K562 (cell line): Measurements from ENCODE around the gene DNAJC1. TPM values are rescaled to one million over a fixed set of nuclear protein-coding genes. Genes with fewer than 3 reads are reported as not detected.

ENCODE experiments used
- ADNP ChIP-seq: fragments of 200-800 bp; sonication (Bioruptor generic); IDR thresholded peaks from 2 replicates; pipeline ENCODE4 v1.6.1; 2016; ENCODE audit warnings: missing genetic modification characterization, missing compliant biosample characterization
- C11orf30 ChIP-seq: fragments of 450-650 bp; IDR thresholded peaks from 2 replicates; pipeline ENCODE4 v1.6.1; 2016; ENCODE audit warnings: low read depth, mild to moderate bottlenecking
- CCAR2 ChIP-seq: fragments of 200-400 bp; formaldehyde crosslinking; IDR thresholded peaks from 2 replicates; pipeline ENCODE4 v1.6.1; 2017; ENCODE audit warnings: mild to moderate bottlenecking, low read depth, low read length
- JUN ChIP-seq, 2 experiments: sonication (generic) in 1 of 2; formaldehyde crosslinking in 1 of 2; IDR thresholded peaks; 2 replicates each; pipeline versions ENCODE4 v1.6.1 to v1.8.0; 2012 to 2022; ENCODE audit warnings: borderline replicate concordance in 2 of 2, mild to moderate bottlenecking in 2 of 2, improper control_type of control experiment in 1 of 2, low read depth in 1 of 2, low read length in 1 of 2, missing genetic modification reagents in 1 of 2
- KAT2B ChIP-seq: IDR thresholded peaks from one replicate; pipeline ENCODE4 v1.6.1; 2012; ENCODE audit warnings: low read depth, mild to moderate bottlenecking, control low read depth, inconsistent platforms, low read length, moderate library complexity
- KLF1 ChIP-seq: fragments of 450-650 bp; IDR thresholded peaks from 2 replicates; pipeline ENCODE4 v1.6.1; 2016; ENCODE audit warnings: missing genetic modification characterization, missing compliant biosample characterization
- MAFG ChIP-seq: fragments of 450-650 bp; conservative IDR thresholded peaks from 2 replicates; pipeline ENCODE4 v1.6.1; 2016; ENCODE audit warnings: missing genetic modification characterization, missing compliant biosample characterization
- NR1H2 ChIP-seq: sonication (generic); formaldehyde crosslinking; IDR thresholded peaks from 2 replicates; pipeline ENCODE4 v1.4.0; 2020; ENCODE audit warnings: mild to moderate bottlenecking, missing genetic modification reagents
- PTTG1 ChIP-seq: fragments of 450-650 bp; IDR thresholded peaks from 2 replicates; pipeline ENCODE4 v1.6.1; 2016; ENCODE audit warnings: low read depth, mild to moderate bottlenecking, missing genetic modification characterization, missing compliant biosample characterization
- RAD51 ChIP-seq: fragments of 450-650 bp; IDR thresholded peaks from 2 replicates; pipeline ENCODE4 v1.7.1; 2016; ENCODE audit warnings: low read depth, mild to moderate bottlenecking, borderline replicate concordance
- TBP ChIP-seq: optimal IDR thresholded peaks from 2 replicates; pipeline ENCODE3; 2011; ENCODE audit warnings: low read depth, low read length, improper control_type of control experiment
- TEAD4 ChIP-seq, 2 experiments: sonication (generic) in 1 of 2; formaldehyde crosslinking in 1 of 2; IDR thresholded peaks; 2 replicates each; pipeline versions ENCODE4 v1.6.1 to v1.8.0; 2012 to 2022; ENCODE audit warnings: borderline replicate concordance in 1 of 2, inconsistent platforms in 1 of 2, low read length in 1 of 2, mild to moderate bottlenecking in 1 of 2, missing genetic modification reagents in 1 of 2
- ZKSCAN3 ChIP-seq: fragments of 250-450 bp; sonication (Bioruptor Pico); IDR thresholded peaks from 2 replicates; pipeline ENCODE4 v1.4.0; 2020
- ZNF507 ChIP-seq: conservative IDR thresholded peaks from 2 replicates; pipeline ENCODE4 v1.6.1; 2017; ENCODE audit warnings: missing genetic modification characterization, missing compliant biosample characterization
- ZNF551 ChIP-seq: fragments of 250-450 bp; sonication (Bioruptor Pico); IDR thresholded peaks from 2 replicates; pipeline ENCODE4 v1.5.0; 2021; ENCODE audit warnings: mild to moderate bottlenecking, moderate library complexity
- polyA plus RNA-seq, 8 experiments: library from polyadenylated mRNA; depleted of rRNA in 4 of 8; stranded (reverse) in 5 of 8; unstranded in 3 of 8; fragments of >200 nt; fragmentation: Nextera tagmentation in 2 of 8; fragmentation: Illumina TruSeq in 1 of 8; extraction: Ambion mirVana in 2 of 8; extraction: Trizol in 1 of 8; gene quantifications; 2 replicates each; pipeline versions ENCODE4 v1.2.1 to v1.2.3, GENCODE V29; 2011 to 2014; ENCODE audit warnings: inconsistent platforms in 1 of 8, missing spikeins in 1 of 8
- total RNA-seq, 7 experiments: library from RNA; depleted of rRNA in 6 of 7; stranded (reverse); fragments of >200 nt in 6 of 7; fragmentation: Illumina TruSeq in 2 of 7; extraction: Trizol in 2 of 7; gene quantifications; 2 replicates each; pipeline versions ENCODE4 v1.2.1 to v1.2.3, GENCODE V29; 2011 to 2021; ENCODE audit warnings: low replicate concordance in 1 of 7
- TF ChIP-seq, protein P1 (sequence below): fragments of 450-650 bp; IDR thresholded peaks from 2 replicates; pipeline ENCODE4 v1.6.1; 2016
- TF ChIP-seq, protein P2 (sequence below): sonication (generic); formaldehyde crosslinking; IDR thresholded peaks from 2 replicates; pipeline ENCODE4 v1.9.0; 2022; ENCODE audit warnings: mild to moderate bottlenecking, missing genetic modification reagents
- TF ChIP-seq, protein P3 (sequence below): fragments of 250-450 bp; sonication (Bioruptor Pico); IDR thresholded peaks from 2 replicates; pipeline ENCODE4 v1.5.0; 2021
- TF ChIP-seq, protein P4 (sequence below): fragments of 250-450 bp; sonication (Bioruptor Pico); IDR thresholded peaks from 2 replicates; pipeline ENCODE4 v1.8.0; 2021; ENCODE audit warnings: mild to moderate bottlenecking, moderate library complexity
- TF ChIP-seq, protein P5 (sequence below): fragments of 450-650 bp; IDR thresholded peaks from 2 replicates; pipeline ENCODE4 v1.6.1; 2016; ENCODE audit warnings: antibody characterized with exemption

The DNAJC1 gene
- total and polyA plus RNA-seq, 9 of the 15 experiments (the other 6 are each of a cell fraction or from before 2014, with no cell fraction given) = 5.4 to 77.6 (median 40.3) TPM

DNA sequence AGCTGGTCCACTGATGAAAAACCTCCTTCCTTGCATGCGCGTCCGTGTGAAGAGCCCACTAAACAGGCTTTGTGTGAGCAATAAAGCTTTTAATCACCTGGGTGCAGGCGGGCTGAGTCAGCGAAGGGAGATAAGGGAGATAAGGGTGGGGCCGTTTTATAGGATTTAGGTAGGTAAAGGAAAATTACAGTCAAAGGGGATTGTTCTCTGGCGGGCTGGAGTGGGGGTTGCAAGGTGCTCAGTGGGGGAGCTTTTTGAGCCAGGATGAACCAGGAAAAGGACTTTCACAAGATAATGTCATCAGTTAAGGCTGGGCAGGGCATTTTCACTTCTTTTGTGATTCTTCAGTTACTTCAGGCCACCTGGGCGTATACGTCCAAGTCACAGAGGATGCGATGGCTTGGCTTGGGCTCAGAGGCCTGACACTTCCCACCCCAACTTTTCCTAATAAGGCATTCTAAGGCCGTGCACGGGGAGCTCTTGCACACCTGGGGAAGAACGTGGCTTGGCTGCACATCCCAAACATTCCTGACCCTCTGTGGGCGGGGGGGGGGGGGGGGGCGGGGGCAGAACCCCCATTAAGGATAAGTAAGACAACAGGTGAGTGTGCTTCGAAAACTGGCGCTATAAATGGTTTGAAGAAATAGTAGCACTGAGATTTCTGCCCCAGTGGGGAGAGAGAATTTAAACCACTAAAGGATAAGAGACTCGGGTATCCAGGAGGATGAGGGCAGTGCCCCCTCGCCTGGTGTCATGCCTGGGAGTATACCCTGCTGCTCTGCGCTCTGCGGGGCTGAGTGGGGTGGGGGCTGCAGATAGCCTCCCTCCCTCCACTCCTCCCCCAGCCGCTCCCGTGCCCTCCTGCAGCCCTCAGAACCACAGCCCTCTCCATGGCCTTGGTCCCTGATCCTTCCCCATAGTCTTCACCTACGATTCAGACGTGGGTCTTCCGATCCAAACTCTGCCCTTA is 251.9 kb downstream of the DNAJC1 start (continued):
- TF ChIP-seq KLF1 (tag) (no peak), MAFG (tag) (peak; percentile 49; the same call in 1 of the 2 replicates), ADNP (no peak), RAD51 (no peak), ZKSCAN3 (CRISPR knock-in tag) (no peak), C11orf30 (peak; percentile 50), CCAR2 (no peak), ZNF507 (tag) (no peak), TEAD4 (IDR thresholded peaks at IDR 0.05; ENCODE audit: low read length) (peak; percentile 44), TEAD4 (CRISPR knock-in tag; IDR thresholded peaks at IDR 0.05; ENCODE audit: borderline replicate concordance) (no peak), TBP (no peak), NR1H2 (no peak), KAT2B (no peak), ZNF551 (no peak), JUN (IDR thresholded peaks at IDR 0.05; ENCODE audit: borderline replicate concordance, low read depth, low read length) (no peak), JUN (CRISPR knock-in tag; IDR thresholded peaks at IDR 0.05; ENCODE audit: borderline replicate concordance) (no peak), PTTG1 (tag) (no peak)
- TF ChIP-seq, protein P1, sequence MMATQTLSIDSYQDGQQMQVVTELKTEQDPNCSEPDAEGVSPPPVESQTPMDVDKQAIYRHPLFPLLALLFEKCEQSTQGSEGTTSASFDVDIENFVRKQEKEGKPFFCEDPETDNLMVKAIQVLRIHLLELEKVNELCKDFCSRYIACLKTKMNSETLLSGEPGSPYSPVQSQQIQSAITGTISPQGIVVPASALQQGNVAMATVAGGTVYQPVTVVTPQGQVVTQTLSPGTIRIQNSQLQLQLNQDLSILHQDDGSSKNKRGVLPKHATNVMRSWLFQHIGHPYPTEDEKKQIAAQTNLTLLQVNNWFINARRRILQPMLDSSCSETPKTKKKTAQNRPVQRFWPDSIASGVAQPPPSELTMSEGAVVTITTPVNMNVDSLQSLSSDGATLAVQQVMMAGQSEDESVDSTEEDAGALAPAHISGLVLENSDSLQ = no peak
- TF ChIP-seq, protein P2, sequence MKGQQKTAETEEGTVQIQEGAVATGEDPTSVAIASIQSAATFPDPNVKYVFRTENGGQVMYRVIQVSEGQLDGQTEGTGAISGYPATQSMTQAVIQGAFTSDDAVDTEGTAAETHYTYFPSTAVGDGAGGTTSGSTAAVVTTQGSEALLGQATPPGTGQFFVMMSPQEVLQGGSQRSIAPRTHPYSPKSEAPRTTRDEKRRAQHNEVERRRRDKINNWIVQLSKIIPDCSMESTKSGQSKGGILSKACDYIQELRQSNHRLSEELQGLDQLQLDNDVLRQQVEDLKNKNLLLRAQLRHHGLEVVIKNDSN (CRISPR knock-in tag) = no peak
- TF ChIP-seq, protein P3, sequence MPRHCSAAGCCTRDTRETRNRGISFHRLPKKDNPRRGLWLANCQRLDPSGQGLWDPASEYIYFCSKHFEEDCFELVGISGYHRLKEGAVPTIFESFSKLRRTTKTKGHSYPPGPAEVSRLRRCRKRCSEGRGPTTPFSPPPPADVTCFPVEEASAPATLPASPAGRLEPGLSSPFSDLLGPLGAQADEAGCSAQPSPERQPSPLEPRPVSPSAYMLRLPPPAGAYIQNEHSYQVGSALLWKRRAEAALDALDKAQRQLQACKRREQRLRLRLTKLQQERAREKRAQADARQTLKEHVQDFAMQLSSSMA (CRISPR knock-in tag) = no peak
- TF ChIP-seq, protein P4, sequence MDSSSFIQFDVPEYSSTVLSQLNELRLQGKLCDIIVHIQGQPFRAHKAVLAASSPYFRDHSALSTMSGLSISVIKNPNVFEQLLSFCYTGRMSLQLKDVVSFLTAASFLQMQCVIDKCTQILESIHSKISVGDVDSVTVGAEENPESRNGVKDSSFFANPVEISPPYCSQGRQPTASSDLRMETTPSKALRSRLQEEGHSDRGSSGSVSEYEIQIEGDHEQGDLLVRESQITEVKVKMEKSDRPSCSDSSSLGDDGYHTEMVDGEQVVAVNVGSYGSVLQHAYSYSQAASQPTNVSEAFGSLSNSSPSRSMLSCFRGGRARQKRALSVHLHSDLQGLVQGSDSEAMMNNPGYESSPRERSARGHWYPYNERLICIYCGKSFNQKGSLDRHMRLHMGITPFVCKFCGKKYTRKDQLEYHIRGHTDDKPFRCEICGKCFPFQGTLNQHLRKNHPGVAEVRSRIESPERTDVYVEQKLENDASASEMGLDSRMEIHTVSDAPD = no peak
- TF ChIP-seq, protein P5, sequence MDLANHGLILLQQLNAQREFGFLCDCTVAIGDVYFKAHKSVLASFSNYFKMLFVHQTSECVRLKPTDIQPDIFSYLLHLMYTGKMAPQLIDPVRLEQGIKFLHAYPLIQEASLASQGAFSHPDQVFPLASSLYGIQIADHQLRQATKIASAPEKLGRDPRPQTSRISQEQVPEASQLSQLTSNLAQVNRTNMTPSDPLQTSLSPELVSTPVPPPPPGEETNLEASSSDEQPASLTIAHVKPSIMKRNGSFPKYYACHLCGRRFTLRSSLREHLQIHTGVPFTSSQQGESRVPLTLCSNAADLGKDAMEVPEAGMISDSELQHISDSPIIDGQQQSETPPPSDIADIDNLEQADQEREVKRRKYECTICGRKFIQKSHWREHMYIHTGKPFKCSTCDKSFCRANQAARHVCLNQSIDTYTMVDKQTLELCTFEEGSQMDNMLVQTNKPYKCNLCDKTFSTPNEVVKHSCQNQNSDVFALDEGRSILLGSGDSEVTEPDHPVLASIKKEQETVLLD = peak; percentile 59; the same call in 1 of the 2 replicates
